Measurements from ENCODE around the gene MAJIN. TPM values are rescaled to one million over a fixed set of nuclear protein-coding genes. Genes with fewer than 3 reads are reported as not detected.

The MAJIN gene
- total and polyA plus RNA-seq, 9 of the 15 experiments (the other 6 are each of a cell fraction or from before 2014, with no cell fraction given), result 0.17 to 0.83 (median 0.24) TPM; not detected in 2

- TF ChIP-seq ZBTB33 (CRISPR knock-in tag; IDR thresholded peaks at IDR 0.05) (0 out of 2 replicates have a peak, but pooled peaks have one; percentile 55), MYNN (IDR thresholded peaks at IDR 0.05) (0 out of 2 replicates have a peak, but pooled peaks have one; percentile 59), MYNN (CRISPR knock-in tag; IDR thresholded peaks at IDR 0.05) (no peak), ZBTB1 (CRISPR knock-in tag; IDR thresholded peaks at IDR 0.05; ENCODE audit: borderline replicate concordance, low read depth) (no peak), BDP1 (IDR thresholded peaks at IDR 0.05; ENCODE audit: insufficient read depth, insufficient read length) (no peak), KDM1A (IDR thresholded peaks at IDR 0.05) (no peak), NCOA1 (IDR thresholded peaks at IDR 0.05; ENCODE audit: low read depth) (no peak), TBP (optimal IDR thresholded peaks at IDR 0.05; ENCODE audit: low read depth, low read length) (peak; percentile 15), FOXK2 (conservative IDR thresholded peaks at IDR 0.05 in 1 of 2, IDR thresholded peaks at IDR 0.05 in 1 of 2; ENCODE audit: low read depth in 2 of 2) (no peak), POLR2G (IDR thresholded peaks at IDR 0.05; ENCODE audit: low read depth, low read length) (peak; percentile 77), ZNF740 (CRISPR knock-in tag; IDR thresholded peaks at IDR 0.05) (peak; percentile 97), ZNF740 (tag; IDR thresholded peaks at IDR 0.05) (peak in 1 of 2 experiments; percentile 98; a peak in 2 of 4 replicates), STAT5B (CRISPR knock-in tag; IDR thresholded peaks at IDR 0.05) (no peak), JUNB (CRISPR knock-in tag; conservative IDR thresholded peaks at IDR 0.05) (peak; percentile 83), RAD21 (CRISPR knock-in tag; conservative IDR thresholded peaks at IDR 0.05 in 1 of 2, IDR thresholded peaks at IDR 0.05 in 1 of 2) (no peak), NR3C1 (CRISPR knock-in tag; IDR thresholded peaks at IDR 0.05) (no peak), ZNF197 (CRISPR knock-in tag; IDR thresholded peaks at IDR 0.05; ENCODE audit: low read depth) (peak; percentile 57; the same call in 1 of the 2 replicates), ZNF212 (CRISPR knock-in tag; IDR thresholded peaks at IDR 0.05) (no peak), WHSC1 (IDR thresholded peaks at IDR 0.05; ENCODE audit: low read length) (no peak), ZNF282 (CRISPR knock-in tag; IDR thresholded peaks at IDR 0.05) (no peak), ZNF696 (CRISPR knock-in tag; conservative IDR thresholded peaks at IDR 0.05) (no peak), PHF20 (IDR thresholded peaks at IDR 0.05; ENCODE audit: partially characterized antibody) (no peak), HDAC3 (IDR thresholded peaks at IDR 0.05; ENCODE audit: borderline replicate concordance, partially characterized antibody) (no peak), MITF (IDR thresholded peaks at IDR 0.05) (no peak)
These were observed 47.7 kb downstream of the MAJIN start, which contains the start of gene PPP2R5B (continued) for GRCh38 chr11:64923944-64924909.

Measured in K562 (cell line).